Choroid plexus epithelial cell (primary cell): ENCODE results near the gene GPN2.

Experiments used
- DNase-seq: peaks from one replicate; pipeline ENCODE4 v3.0.0-alpha.2; 2010; ENCODE audit warnings: low read depth
- H3K4me3 ChIP-seq: 2 replicates; pipeline ENCODE4 v1.5.1; 2011; ENCODE audit warnings: low read depth, mild to moderate bottlenecking, control low read depth, low read length, moderate library complexity
- CTCF ChIP-seq: conservative IDR thresholded peaks from 2 replicates; pipeline ENCODE4 v1.5.1; 2011; ENCODE audit warnings: low read depth, mild to moderate bottlenecking, control low read depth, inconsistent platforms, low read length, moderate library complexity

Gene GPN2

GRCh38 chr1:26831059-26831458 is 59.0 kb downstream of the GPN2 start:
- TF ChIP-seq CTCF: no peak
- no peak for DNase-seq
- H3K4me3 ChIP-seq: no peak overlapping the region

GRCh38 chr1:26829184-26829911 is 60.7 kb downstream of the GPN2 start:
- no peak for TF ChIP-seq CTCF
- no peak overlapping the region for H3K4me3 ChIP-seq
- no peak for DNase-seq

- no peak for TF ChIP-seq CTCF
- DNase-seq: no peak
- no peak overlapping the region for H3K4me3 ChIP-seq
These were observed 61.6 kb downstream of the GPN2 start for GRCh38 chr1:26828411-26828991.

- H3K4me3 ChIP-seq: peak overlapping the region; percentile 69
- DNase-seq: no peak
- TF ChIP-seq CTCF: no peak
These were observed 62.4 kb downstream of the GPN2 start for GRCh38 chr1:26827663-26828062.

- DNase-seq: no peak
- TF ChIP-seq CTCF: no peak
- H3K4me3 ChIP-seq: peak overlapping the region; percentile 69
These were observed 62.9 kb downstream of the GPN2 start for GRCh38 chr1:26827106-26827604.

- peak; percentile 45 for DNase-seq
- H3K4me3 ChIP-seq: peak within 1 kb of the TSS; percentile 69
- TF ChIP-seq CTCF: no peak
These were observed 63.6 kb downstream of the GPN2 start, which contains the start of gene ZDHHC18 for GRCh38 chr1:26826261-26827105. ZDHHC18 (plus strand) TSS chr1:26826688; CDS start chr1:26826805, 117 bp downstream.
